Cardiac septum (tissue), 1 donor: ENCODE results near the gene ZNF280A. TPM values are rescaled to one million over a fixed set of nuclear protein-coding genes. Genes with fewer than 3 reads are reported as not detected.
A peak's percentile ranks its signal among the peaks of the same experiment; 100 is the strongest.
"Not testable (repeated sequence)": the region's sequence is repeated elsewhere in the genome, so short reads cannot be mapped to it uniquely, and the experiment has no call there.

Experiments
- DNase-seq: peaks from one replicate; pipeline ENCODE4 v3.0.0-alpha.2; 2020; ENCODE audit warnings: low spot score
- intact Hi-C: fragments of 100-400 bp; cut with DNase I; formaldehyde crosslinking; loops from one replicate; pipeline ENCODE4 v1.14.0; 2022
- total RNA-seq: library from RNA; stranded (reverse); fragmentation: NEBNext Ultra II Directional; extraction: Animal tissue kit (Norgen Biotek cat#: 25700); gene quantifications from one replicate; pipeline ENCODE4 v1.2.1, GENCODE V29; 2021
- donor health status: DM: no; HTN: no; CAD: no.

Gene ZNF280A
- total RNA-seq, 1 donor from 2014 or later: not detected

DNA sequence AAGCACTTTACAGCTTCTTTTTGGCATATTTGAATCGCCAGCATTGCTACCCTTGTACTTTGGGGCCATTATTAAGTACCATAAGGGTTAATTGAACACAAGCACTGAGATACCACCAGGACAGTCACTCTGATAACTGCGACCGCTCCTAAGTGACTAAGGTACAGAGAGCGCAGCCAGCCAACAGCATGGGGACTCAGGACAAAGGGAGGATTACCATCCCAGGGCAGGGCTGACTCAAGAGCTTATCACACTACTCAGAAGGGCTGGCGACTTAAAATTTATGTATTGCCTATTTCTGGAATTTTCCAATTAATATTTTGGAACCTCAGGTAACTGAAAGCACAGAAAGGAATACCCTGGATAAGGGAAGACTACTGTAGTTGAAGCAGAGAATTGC, 479 bp downstream of the ZNF280A start:
- no peak for DNase-seq
- intact Hi-C loops: no loop called here

GRCh38 chr22:22516992-22517391, 3.1 kb downstream of the ZNF280A start:
- intact Hi-C loops: no loop called here
- DNase-seq: no peak

- no peak for DNase-seq
- intact Hi-C loops: no loop called here
These were observed 4.2 kb downstream of the ZNF280A start for GRCh38 chr22:22515890-22516289.

DNA sequence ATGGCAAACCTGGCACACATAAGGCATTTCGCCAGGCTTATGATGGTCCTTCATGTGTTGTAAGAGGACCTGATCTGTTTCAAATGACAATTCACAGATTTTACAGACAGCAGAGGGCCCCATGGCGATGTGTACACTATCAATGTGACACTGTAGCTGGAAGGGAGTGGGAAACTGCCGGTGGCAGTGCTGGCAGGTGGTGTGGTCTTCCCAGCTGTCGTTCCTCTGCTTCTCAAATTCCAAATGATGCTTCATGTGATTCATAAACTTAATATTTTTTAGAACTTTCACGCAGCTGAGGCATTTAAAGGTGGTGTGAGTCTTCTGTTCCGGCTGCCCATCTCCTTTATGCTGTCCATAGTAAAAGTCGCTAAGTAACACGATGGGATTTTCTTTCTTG, 5.6 kb downstream of the ZNF280A start:
- intact Hi-C loops: not testable (repeated sequence)

DNA sequence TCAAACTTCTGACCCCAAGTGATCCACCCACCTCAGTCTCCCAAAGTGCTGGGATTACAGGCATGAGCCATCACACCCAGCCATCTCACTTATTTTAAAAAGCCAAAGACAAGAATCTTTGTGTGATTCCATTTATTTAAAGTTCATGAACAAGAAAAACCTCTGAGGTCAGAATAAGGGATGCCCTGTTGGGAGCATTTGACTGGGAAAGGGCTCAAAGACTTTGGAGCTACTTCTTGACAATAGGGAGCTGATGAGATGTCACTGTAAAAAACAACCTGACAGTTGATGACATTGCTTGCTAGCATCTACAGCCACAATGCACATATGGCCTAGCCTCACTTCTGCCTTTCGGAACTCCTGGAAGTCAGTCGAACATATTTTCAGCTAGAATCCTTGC, 6.5 kb downstream of the ZNF280A start:
- DNase-seq: no peak
- intact Hi-C loops: no loop called here

More for the DNA sequence above, 5.6 kb downstream of the ZNF280A start:
- not testable (repeated sequence) for DNase-seq

GRCh38 chr22:22512951-22513350, 7.1 kb downstream of the ZNF280A start:
- intact Hi-C loops: no loop called here
- DNase-seq: no peak

DNA sequence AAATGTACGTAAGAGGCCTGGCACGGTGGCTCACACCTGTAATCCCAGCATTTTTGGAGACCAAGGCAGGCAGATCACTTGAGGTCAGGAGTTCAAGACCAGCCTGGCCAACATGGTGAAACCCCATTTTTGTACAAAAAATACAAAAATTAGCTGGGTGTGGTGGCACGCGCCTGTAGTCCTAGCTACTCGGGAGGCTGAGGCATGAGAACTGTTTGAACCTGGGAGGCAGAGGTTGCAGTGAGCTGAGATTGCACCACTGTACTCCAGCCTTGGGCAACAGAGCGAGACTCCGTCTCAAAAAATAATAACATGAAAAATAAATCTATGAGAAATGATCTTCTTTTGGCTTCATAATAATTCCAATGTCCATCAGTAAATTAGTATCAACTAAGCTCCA, 9.2 kb downstream of the ZNF280A start:
- DNase-seq, intact Hi-C loops: not testable (repeated sequence)

- intact Hi-C loops: not testable (repeated sequence)
These were observed 10.2 kb downstream of the ZNF280A start for GRCh38 chr22:22509912-22510311.

GRCh38 chr22:22508274-22509176, 11.5 kb downstream of the ZNF280A start, which contains the start of gene ZNF280B:
Gene ZNF280B (minus strand): TSS chr22:22508742. CDS start chr22:22489398, 19,344 bp downstream.
- intact Hi-C loops: no loop called here
- DNase-seq: peak; percentile 75

More at GRCh38 chr22:22509912-22510311, 10.2 kb downstream of the ZNF280A start:
- DNase-seq: not testable (repeated sequence)

DNA sequence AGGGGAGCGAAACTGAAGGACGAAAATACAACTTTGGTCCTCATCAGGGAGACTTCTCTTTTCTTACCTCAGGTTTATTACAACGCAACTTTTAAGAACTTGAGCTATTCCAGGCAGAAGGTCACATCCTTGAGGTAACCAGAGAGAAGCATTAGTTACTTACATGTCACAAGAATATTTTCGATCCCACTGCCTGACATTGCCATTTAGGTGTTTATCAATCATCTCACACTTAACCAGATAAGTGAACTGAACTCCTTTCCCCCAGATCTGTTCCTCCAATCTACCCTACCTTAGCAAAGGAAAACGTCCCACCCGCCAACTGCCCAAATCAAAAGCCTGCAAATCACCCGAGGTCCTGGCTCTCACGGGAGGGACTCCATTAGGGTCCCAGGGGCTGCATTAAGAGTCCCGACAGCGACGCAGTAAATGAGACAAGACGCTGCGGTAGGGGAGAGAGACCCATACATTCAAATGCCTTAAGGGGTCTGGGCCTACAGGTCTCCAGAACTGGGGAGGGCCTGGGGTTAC, 12.3 kb downstream of the ZNF280A start:
- no peak for DNase-seq
- intact Hi-C loops: no loop called here

GRCh38 chr22:22506736-22507135, 13.3 kb downstream of the ZNF280A start:
- intact Hi-C loops: no loop called here

GRCh38 chr22:22498267-22498666, 21.8 kb downstream of the ZNF280A start:
- intact Hi-C loops: no loop called here
- DNase-seq: no peak

More at GRCh38 chr22:22506736-22507135, 13.3 kb downstream of the ZNF280A start:
- no peak for DNase-seq

DNA sequence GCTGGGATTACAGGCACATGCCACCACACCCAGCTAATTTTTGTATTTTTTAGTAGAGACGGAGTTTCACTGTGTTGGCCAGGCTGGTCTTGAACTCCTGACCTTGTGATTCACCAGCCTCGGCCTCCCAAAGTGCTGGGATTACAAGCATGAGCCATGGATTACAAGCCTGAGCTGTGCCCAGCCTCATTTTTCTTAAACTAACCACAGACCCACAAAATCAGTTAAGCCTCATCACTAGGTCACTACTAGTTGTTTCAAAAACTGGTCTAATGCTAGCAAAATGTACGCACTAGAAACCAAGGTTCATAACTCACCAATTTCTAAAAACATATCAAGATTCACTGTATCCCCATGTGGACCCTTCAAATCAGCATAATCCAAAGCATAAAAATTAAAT, 28.5 kb downstream of the ZNF280A start:
- DNase-seq, intact Hi-C loops: not testable (repeated sequence)

- no peak for DNase-seq
- intact Hi-C loops: no loop called here
These were observed 31.3 kb downstream of the ZNF280A start for GRCh38 chr22:22488736-22489135.

DNA sequence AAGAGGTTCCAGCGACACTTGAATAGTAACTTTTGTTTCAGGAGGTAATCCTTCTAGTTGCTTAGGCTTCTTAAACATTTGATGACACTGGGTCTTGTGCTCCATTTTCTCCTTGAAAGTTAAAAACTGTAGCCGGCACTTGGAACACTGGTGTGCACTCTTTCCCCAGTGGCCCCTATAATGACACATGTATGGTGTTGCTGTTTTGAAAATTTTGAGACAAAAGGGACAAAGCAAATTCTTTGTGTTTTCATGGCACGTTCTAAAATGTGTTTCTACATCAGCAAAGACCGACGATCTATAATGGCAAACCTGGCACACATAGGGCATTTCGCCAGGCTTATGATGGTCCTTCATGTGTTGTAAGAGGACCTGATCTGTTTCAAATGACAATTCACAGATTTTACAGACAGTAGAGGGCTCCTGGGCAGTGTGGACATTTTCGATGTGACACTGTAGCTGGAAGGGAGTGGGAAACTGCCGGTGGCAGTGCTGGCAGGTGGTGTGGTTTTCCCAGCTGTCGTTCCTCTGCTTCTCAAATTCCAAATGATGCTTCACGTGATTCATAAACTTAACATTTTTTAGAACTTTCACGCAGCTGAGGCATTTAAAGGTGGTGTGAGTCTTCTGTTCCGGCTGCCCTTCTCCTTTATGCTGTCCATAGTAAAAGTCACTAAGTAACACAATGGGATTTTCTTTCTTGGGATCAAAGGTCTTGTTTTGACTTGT, 32.0 kb downstream of the ZNF280A start:
- DNase-seq: no peak
- intact Hi-C loops: no loop called here

DNA sequence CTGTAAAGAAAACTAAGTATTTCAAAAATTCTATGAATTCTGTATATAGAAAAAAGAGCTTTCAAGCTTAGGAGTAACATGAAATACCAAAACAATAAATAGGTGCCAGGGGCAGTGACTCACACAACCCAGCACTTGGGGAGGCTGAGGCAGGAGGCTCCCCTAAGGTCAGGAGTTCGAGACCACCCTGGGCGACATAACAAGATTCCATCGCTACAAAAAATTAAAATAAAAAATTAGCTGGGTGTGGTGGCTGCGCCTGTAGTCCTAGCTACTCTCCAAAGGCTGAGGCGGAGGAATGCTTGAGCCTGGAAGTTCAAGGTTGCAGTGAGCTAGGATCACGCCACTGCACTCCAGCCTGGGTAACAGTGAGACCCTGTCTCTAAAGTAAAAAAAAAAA, 33.0 kb downstream of the ZNF280A start:
- no peak for DNase-seq
- intact Hi-C loops: no loop called here

DNA sequence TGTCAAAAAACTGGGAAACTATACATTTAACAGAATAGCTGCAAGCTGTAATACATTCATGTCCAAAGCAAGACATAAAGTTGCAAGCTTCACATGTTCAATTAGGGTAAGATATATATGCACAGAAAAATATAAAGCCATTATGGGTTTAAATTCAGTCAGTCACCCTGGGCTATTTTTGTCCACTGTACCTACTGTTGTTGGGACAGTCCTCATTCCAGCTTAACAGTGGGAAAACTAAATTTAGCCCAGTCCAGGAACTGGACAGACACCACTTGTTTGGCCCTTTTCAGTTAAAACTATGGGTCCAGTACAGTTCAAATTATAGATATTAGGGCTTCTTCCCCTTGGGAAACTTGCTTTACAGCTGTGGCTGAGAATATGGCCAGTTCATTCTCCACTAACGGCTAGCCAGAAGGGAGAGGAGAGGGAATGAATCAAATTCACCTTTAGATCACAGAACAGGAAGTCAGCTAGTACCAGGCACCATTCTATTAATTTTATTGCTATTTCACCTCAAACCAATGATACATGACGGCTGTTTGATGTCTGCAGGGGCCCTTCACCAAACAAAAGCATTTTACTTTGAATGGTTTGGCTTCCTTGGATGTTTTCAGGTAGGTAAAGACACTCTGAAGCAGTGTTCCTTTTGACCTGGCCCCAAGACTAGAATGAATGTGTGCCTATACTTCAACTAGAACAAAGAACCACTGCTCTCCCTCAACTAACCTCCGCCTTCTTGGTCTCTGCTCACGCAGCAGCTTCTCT, 33.8 kb downstream of the ZNF280A start:
- DNase-seq: no peak
- intact Hi-C loops: no loop called here

DNA sequence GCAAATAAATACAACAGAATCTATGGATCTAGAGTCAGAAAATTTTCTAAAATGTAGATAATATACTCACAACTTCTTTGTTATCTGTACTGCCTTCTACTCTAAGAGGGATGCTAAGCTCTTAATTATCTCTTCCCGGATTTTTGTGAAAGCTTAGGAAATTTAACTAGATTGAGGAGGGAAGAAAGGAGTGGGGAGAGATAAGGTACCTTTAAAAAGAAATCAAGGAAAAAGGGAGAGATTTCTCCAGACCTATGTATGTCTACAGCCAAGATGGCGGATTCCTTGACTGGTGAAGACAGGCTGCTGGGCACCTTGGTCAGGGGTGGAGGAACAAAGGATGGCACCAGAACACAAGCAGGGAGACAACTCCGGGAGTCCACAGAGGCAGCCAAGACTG, 34.5 kb downstream of the ZNF280A start:
- DNase-seq: no peak
- intact Hi-C loops: no loop called here

GRCh38 chr22:22484023-22484422, 36.0 kb downstream of the ZNF280A start:
- no peak for DNase-seq
- intact Hi-C loops: no loop called here

DNA sequence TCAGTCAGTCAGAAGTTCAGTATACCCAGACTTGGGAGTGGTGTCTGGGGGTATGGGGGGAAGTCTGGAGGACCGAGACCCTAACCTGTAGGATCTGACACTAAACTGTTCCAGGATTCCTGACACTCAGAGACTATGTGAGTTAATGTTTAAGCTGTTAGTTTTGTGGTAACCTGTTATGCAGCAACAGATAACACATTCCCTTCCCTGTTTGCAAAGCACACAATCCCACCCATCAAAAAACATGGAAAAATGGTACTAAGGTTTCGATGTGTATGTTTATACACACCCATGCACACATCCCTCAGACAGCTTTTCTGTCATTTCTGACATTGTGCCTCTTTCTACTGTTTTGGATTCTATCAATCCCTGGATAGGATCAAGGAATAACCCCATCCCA, 39.1 kb downstream of the ZNF280A start:
- intact Hi-C loops: no loop called here
- no peak for DNase-seq
